ENCODE measurements around the gene DLGAP1. TPM values are rescaled to one million over a fixed set of nuclear protein-coding genes. Genes with fewer than 3 reads are reported as not detected.

Gene DLGAP1
- total and polyA plus RNA-seq, 2 of the 13 experiments (the other 11 are each of a cell fraction or from before 2014, with no cell fraction given) = 0.01 TPM; not detected in 1

- H3K36me3 ChIP-seq (replicated peaks in 1 of 2; ENCODE audit: control insufficient read depth in 1 of 2, insufficient read depth in 2 of 2, low read length in 2 of 2) = no peaks in the 10 kb centered on the region
- no peak overlapping the region for H3K4me3 ChIP-seq (replicated peaks in 1 of 3; ENCODE audit: insufficient read depth in 1 of 3, low read depth in 2 of 3, low read length in 3 of 3)
- POLR2A ChIA-PET = no interaction called here
- CTCF ChIA-PET (ENCODE audit: low intra/inter-chr PET ratio, low total read pairs) = no interaction called here
- FAIRE-seq (no peak), ATAC-seq (no peak), DNase-seq (ENCODE audit: low spot score) (no peak)
- intact Hi-C loops (cut with micrococcal nuclease; ENCODE audit: unreplicated experiment) (no loop called here), in situ Hi-C loops (cut with HindIII; ENCODE audit: extremely low pct_ligation_motif_present, low pct_unique_long_range_greater_than_20kb) (no loop called here)
- no peak overlapping the region for H3K9ac ChIP-seq (ENCODE audit: insufficient read depth, low read depth, low read length)
- H4K20me1 ChIP-seq (ENCODE audit: insufficient read depth, low read length) = no peaks in the 10 kb centered on the region
- no TSS peak for BruUV-seq (replicated peaks)
- TF ChIP-seq KDM5B (CRISPR knock-in tag; IDR thresholded peaks at IDR 0.05; ENCODE audit: borderline replicate concordance) (no peak), ATF2 (CRISPR knock-in tag; IDR thresholded peaks at IDR 0.05) (no peak), ZFP36 (IDR thresholded peaks at IDR 0.05; ENCODE audit: borderline replicate concordance, low read depth, low read length, partially characterized antibody) (peak; percentile 54), ZNF724P (CRISPR knock-in tag; IDR thresholded peaks at IDR 0.05; ENCODE audit: borderline replicate concordance) (0 out of 2 replicates have a peak, but pooled peaks have one; percentile 36), IKZF1 (IDR thresholded peaks at IDR 0.05) (no peak), POLR2G (IDR thresholded peaks at IDR 0.05; ENCODE audit: low read depth, low read length) (no peak)
- no peak overlapping the region for H3K27ac ChIP-seq (ENCODE audit: extremely low read length, insufficient read depth, low read length)
- no peaks in the 10 kb centered on the region for H3K79me2 ChIP-seq (ENCODE audit: insufficient read depth, low read length)
- no peaks in the 10 kb centered on the region for H3K27me3 ChIP-seq (ENCODE audit: control insufficient read depth in 1 of 2, insufficient read depth in 2 of 2, low read length in 2 of 2)
- H3K4me2 ChIP-seq (ENCODE audit: low read depth, low read length) = no peak overlapping the region
- no peak overlapping the region for H2AFZ ChIP-seq (ENCODE audit: low read length)
- peaks cover 63% of the 10 kb centered on the region for H3K9me3 ChIP-seq (ENCODE audit: low read length)
- under 1% methylated on average over 5 of the region's 5 CpGs for WGBS (ENCODE audit: low lambda C conversion rate)
- H3K4me1 ChIP-seq (ENCODE audit: insufficient read depth, low read length) = no peaks in the 10 kb centered on the region
Measured at GRCh38 chr18:4060427-4061281, 394.5 kb downstream of the DLGAP1 start.

- Histone ChIP-seq H3K4me1 (ENCODE audit: insufficient read depth, low read length) (no peaks in the 10 kb centered on the region), H3K36me3 (replicated peaks in 1 of 2; ENCODE audit: control insufficient read depth in 1 of 2, insufficient read depth in 2 of 2, low read length in 2 of 2) (no peaks in the 10 kb centered on the region), H3K4me3 (replicated peaks in 1 of 3; ENCODE audit: insufficient read depth in 1 of 3, low read depth in 2 of 3, low read length in 3 of 3) (no peak overlapping the region), H2AFZ (ENCODE audit: low read length) (no peak overlapping the region), H3K79me2 (ENCODE audit: insufficient read depth, low read length) (no peaks in the 10 kb centered on the region), H4K20me1 (ENCODE audit: insufficient read depth, low read length) (no peaks in the 10 kb centered on the region), H3K27me3 (ENCODE audit: control insufficient read depth in 1 of 2, insufficient read depth in 2 of 2, low read length in 2 of 2) (no peaks in the 10 kb centered on the region), H3K9me3 (ENCODE audit: low read length) (peaks cover 59% of the 10 kb centered on the region), H3K9ac (ENCODE audit: insufficient read depth, low read depth, low read length) (no peak overlapping the region), H3K4me2 (ENCODE audit: low read depth, low read length) (no peak overlapping the region), H3K27ac (ENCODE audit: extremely low read length, insufficient read depth, low read length) (no peak overlapping the region)
- FAIRE-seq = no peak
- intact Hi-C loops (cut with micrococcal nuclease; ENCODE audit: unreplicated experiment) = no loop called here
- no TSS peak for BruUV-seq (replicated peaks)
- in situ Hi-C loops (cut with HindIII; ENCODE audit: extremely low pct_ligation_motif_present, low pct_unique_long_range_greater_than_20kb) = no loop called here
- ChIA-PET CTCF (ENCODE audit: low intra/inter-chr PET ratio, low total read pairs) (no interaction called here), POLR2A (no interaction called here)
- 0% methylated on average over 1 of the region's 1 CpG for WGBS (ENCODE audit: low lambda C conversion rate)
- DNase-seq (ENCODE audit: low spot score) = no peak
- ATAC-seq = no peak
- TF ChIP-seq SPEN (CRISPR knock-in tag; IDR thresholded peaks at IDR 0.05; ENCODE audit: low read depth) = no peak
- TF ChIP-seq CC2D1A (CRISPR knock-in tag; IDR thresholded peaks at IDR 0.05) = no peak
- TF ChIP-seq ZNF792 (CRISPR knock-in tag; IDR thresholded peaks at IDR 0.05) = no peak
- TF ChIP-seq ZNF563 (CRISPR knock-in tag; IDR thresholded peaks at IDR 0.05) = no peak
- no peak for TF ChIP-seq ZFY (CRISPR knock-in tag; IDR thresholded peaks at IDR 0.05)
- no peak for TF ChIP-seq BATF2 (CRISPR knock-in tag; IDR thresholded peaks at IDR 0.05)
- no peak for TF ChIP-seq GPN1 (CRISPR knock-in tag; IDR thresholded peaks at IDR 0.05; ENCODE audit: borderline replicate concordance)
- no peak for TF ChIP-seq ZBTB44 (CRISPR knock-in tag; IDR thresholded peaks at IDR 0.05)
- TF ChIP-seq ZNF569 (CRISPR knock-in tag; IDR thresholded peaks at IDR 0.05; ENCODE audit: borderline replicate concordance) = no peak
- TF ChIP-seq SMARCE1 (IDR thresholded peaks at IDR 0.05; ENCODE audit: borderline replicate concordance) = no peak
Measured at GRCh38 chr18:4058179-4058578, 396.9 kb downstream of the DLGAP1 start.

Measured in HepG2 (cell line).